NCI-H1930 (cell line): ENCODE data around the gene TNS2.
A peak's percentile ranks its signal among the peaks of the same experiment; 100 is the strongest.

ENCODE experiments used
- DNase-seq, 2 experiments: peaks; one replicate each; lab custom pipeline; 2025; lab: John Stamatoyannopoulos, UW

Gene TNS2

GRCh38 chr12:53056296-53056695 is 6.4 kb downstream of the TNS2 start:
- no peak for DNase-seq

- no peak for DNase-seq
Observed at GRCh38 chr12:53056901-53057300, 7.0 kb downstream of the TNS2 start.

GRCh38 chr12:53057816-53058500 is 8.1 kb downstream of the TNS2 start:
- no peak for DNase-seq

DNA sequence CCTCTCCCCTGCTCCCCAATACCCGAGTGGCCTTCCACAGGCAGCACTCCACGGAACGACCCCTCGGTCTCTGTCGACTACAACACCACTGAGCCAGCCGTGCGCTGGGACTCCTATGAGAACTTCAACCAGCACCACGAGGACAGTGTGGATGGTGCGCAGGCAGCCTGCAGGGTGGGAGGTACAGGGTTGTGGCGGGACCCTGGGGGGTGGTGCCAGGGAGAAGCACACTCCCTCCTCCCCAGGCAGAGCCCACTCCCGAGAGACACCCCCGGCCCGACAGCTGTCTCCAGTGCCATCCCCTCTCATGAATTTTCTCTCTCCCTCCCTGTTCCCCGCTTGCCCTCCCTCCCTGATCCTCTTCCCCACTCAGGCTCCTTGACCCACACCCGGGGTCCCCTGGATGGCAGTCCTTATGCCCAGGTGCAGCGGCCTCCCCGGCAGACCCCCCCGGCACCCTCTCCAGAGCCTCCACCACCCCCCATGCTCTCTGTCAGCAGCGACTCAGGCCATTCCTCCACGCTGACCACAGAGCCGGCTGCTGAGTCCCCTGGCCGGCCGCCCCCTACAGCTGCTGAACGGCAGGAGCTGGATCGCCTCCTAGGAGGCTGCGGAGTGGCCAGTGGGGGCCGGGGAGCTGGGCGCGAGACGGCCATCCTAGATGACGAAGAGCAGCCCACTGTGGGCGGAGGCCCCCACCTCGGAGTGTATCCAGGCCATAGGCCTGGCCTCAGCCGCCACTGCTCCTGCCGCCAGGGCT is 9.0 kb downstream of the TNS2 start:
- DNase-seq, result no peak

DNA sequence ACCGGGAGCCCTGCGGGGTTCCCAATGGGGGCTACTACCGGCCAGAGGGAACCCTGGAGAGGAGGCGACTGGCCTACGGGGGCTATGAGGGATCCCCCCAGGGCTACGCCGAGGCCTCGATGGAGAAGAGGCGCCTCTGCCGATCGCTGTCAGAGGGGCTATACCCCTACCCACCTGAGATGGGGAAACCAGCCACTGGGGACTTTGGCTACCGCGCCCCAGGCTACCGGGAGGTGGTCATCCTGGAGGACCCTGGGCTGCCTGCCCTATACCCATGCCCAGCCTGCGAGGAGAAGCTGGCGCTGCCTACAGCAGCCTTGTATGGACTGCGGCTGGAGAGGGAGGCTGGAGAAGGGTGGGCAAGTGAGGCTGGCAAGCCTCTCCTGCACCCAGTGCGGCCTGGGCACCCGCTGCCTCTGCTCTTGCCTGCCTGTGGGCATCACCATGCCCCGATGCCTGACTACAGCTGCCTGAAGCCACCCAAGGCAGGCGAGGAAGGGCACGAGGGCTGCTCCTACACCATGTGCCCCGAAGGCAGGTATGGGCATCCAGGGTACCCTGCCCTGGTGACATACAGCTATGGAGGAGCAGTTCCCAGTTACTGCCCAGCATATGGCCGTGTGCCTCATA is 9.7 kb downstream of the TNS2 start:
- no peak for DNase-seq

DNA sequence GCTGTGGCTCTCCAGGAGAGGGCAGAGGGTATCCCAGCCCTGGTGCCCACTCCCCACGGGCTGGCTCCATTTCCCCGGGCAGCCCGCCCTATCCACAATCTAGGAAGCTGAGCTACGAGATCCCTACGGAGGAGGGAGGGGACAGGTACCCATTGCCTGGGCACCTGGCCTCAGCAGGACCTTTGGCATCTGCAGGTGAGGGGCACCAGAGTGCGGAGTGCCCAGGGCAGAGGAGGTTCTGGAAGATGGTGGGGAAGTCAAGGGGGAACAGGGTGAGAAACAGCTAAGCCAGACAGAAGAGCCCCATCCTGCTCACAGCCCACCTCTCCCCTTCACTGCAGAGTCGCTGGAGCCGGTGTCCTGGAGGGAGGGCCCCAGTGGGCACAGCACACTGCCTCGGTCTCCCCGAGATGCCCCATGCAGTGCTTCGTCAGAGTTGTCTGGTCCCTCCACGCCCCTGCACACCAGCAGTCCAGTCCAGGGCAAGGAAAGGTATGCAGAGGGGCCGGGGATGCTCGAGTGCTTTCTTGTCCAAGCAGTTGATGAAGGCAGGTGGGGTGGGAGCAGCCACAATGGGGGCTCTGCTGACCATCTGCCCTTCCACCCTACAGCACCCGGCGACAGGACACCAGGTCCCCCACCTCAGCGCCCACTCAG is 10.3 kb downstream of the TNS2 start:
- DNase-seq, result no peak

DNA sequence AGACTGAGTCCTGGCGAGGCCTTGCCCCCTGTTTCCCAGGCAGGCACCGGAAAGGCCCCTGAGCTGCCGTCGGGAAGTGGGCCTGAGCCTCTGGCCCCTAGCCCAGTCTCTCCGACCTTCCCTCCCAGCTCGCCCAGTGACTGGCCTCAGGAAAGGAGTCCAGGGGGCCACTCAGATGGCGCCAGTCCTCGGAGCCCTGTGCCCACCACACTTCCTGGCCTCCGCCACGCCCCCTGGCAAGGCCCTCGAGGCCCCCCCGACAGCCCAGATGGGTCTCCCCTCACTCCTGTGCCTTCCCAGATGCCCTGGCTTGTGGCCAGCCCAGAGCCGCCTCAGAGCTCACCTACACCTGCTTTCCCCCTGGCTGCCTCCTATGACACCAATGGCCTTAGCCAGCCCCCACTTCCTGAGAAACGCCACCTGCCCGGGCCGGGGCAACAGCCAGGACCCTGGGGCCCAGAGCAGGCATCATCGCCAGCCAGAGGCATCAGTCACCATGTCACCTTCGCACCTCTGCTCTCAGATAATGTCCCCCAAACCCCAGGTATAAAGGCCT is 10.9 kb downstream of the TNS2 start:
- DNase-seq, result no peak

DNA sequence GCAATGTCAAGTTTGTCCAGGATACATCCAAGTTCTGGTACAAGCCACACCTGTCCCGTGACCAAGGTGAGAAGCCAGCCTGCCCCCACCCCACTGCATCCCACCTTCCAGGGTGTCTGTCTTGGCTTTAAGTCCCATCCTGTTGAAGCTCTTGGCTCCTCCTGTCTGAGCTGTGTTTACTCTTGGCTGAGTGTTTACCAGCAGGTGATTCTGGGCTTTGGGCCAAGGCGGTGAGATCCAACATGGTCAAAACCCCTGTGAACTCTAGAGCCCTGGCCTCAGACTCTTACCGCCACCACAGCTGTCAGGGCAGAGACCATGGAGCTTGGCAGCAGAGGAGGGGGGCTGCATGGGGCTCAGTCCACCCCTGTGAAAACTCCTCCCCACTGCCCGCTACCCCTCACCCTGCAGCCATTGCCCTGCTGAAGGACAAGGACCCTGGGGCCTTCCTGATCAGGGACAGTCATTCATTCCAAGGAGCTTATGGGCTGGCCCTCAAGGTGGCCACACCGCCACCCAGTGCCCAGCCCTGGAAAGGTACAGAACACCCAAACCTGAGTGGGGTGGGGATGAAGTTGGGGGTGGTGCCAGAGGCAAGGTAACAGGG is 11.6 kb downstream of the TNS2 start:
- no peak for DNase-seq

DNA sequence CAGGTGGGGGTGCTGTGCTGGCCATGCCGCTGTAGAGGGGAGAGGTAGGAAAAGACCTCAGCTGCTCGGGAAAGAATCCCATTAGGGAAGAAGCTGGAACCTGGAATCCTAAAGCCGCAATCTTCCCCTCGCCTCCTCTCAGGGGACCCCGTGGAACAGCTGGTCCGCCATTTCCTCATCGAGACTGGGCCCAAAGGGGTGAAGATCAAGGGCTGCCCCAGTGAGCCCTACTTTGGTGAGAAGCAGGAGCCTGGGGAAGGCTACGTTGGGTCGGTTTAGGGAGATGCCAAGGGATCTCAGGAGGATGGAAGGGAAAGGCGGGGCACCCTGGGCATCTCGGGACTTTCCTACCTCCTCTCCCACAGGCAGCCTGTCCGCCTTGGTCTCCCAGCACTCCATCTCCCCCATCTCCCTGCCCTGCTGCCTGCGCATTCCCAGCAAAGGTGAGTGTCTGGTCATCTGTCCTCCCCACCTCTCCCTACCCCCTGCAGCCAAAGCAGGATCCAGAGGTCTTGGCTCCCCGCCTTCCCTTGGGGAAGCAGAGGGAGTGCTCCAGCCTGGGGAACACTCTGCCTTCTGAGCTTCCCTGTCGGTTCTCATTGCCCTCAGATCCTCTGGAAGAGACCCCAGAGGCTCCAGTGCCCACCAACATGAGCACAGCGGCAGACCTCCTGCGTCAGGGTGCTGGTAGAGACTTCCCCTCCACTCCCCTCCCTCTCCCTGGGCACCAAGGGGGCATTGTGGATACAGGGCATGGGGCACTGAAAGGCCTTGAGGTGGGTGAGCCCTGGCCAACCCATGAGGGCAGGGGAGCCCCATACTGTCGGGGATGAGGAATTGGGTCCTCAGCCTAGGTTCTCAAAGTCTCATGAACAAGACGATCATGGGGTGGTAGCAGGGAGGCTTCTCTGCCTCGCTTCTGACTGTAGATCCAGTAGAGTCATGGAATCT is 12.4 kb downstream of the TNS2 start:
- DNase-seq, result no peak

GRCh38 chr12:53062977-53063707 is 13.3 kb downstream of the TNS2 start:
- no peak for DNase-seq

GRCh38 chr12:53063708-53064612 is 14.1 kb downstream of the TNS2 start:
- no peak for DNase-seq

GRCh38 chr12:53064613-53065436 is 15.0 kb downstream of the TNS2 start:
- DNase-seq, result no peak

- DNase-seq, result no peak
Observed at GRCh38 chr12:53065470-53065869, 15.6 kb downstream of the TNS2 start.

GRCh38 chr12:53065975-53066931 is 16.4 kb downstream of the TNS2 start:
- peak in 1 of 2 experiments; percentile 32 for DNase-seq

DNA sequence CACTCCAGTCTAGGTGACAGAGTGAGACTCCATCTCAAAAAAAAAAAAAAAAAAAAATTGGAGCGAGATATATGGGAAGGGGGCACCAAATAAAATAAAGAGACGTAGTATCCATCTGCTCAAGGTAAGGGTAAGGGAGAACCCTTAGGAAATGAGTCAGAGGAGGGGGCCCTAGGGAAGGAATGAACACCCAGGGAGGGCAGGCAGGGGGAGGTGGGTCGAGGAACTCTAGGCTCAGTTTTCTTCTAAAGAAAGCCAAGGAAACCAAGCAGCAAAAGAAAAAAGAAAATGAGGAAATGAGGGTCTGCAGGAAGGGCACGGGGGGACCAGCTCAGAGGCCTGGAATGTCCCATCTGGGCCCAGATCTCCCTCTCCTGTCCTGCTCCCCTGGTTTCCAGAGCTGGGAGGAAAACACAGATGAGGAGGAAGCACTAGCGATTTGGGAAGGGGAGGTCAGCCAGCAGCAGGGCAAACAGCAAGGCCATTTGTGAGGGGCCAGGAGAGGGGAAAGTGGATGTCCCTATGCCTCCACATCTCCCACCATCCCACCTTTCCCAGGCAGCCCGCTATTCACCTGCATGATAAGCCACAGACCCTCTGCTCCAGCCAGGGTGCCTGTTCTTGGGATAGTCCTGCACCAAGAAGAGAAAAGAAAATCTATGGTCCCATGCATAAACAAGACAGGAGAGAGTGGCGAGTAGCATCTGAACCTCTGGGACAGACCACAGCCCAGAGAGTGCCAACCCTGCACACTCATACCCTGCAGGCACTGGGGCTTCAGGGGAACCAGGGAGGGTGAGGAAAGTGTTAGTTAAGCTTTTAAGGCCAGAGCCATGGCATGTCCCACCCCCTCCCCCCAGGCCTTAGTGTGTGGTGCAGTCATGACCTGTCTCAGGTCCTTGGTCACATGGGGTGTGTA is 17.5 kb downstream of the TNS2 start:
- DNase-seq, result no peak
